ENCODE results near the gene RAB8B.

The RAB8B gene

DNA sequence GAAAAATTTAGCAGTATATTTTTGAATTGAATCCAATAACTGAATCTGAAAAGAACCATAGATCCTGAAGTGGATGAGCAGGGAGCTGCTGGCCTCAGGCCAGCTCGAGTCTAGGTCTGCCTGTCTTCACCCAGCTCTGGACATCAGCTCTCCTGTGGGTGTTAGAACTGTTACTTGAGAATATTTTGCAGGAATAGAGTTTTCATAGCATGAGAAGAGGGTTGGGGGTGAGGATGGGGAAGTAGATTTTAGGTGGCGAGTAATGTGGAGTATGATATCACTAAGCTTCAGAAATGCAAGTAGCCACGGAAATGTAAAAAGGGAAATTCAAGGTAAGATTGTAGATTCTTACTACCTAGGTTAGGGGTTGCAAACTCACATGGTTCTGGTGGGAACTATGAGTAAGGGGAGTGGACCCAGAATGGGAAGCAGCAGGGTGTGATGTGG is 6.2 kb downstream of the RAB8B start:
- Histone ChIP-seq H3K27me3 (ENCODE audit: insufficient read depth, low read length) (no peaks in the 10 kb centered on the region), H3K9me3 (ENCODE audit: insufficient read depth, low read depth, low read length) (no peaks in the 10 kb centered on the region), H3K27ac (ENCODE audit: low read depth, low read length) (no peak overlapping the region), H3K4me3 (ENCODE audit: low read depth, low read length) (no peak overlapping the region), H4K8ac (ENCODE audit: low read depth, low read length) (no peak overlapping the region), H2BK12ac (ENCODE audit: low read length) (no peak overlapping the region), H3K79me1 (ENCODE audit: low read length) (no peaks in the 10 kb centered on the region), H2BK120ac (ENCODE audit: insufficient read depth, low read length, poor library complexity) (no peak overlapping the region), H3K79me2 (ENCODE audit: control insufficient read depth, insufficient read depth, low read length, poor library complexity) (no peaks in the 10 kb centered on the region), H3K4ac (ENCODE audit: low read depth, low read length) (no peak overlapping the region), H3K9ac (ENCODE audit: low read length) (no peak overlapping the region), H3K4me2 (ENCODE audit: low read length) (no peak overlapping the region), H3K23ac (ENCODE audit: low read length) (no peak overlapping the region), H4K12ac (ENCODE audit: low read depth, low read length) (no peak overlapping the region), H3K4me1 (ENCODE audit: control insufficient read depth in 1 of 2, insufficient read depth in 2 of 2, low read length in 2 of 2) (peaks cover 0 to 2% of the 10 kb centered on the region in 2 experiments), H2AFZ (ENCODE audit: insufficient read depth, low read length, poor library complexity) (no peak overlapping the region), H3K36me3 (ENCODE audit: control insufficient read depth in 1 of 2, insufficient read depth in 2 of 2, low read length in 2 of 2) (no peaks in the 10 kb centered on the region), H3K14ac (ENCODE audit: low read length) (no peak overlapping the region), H2BK5ac (ENCODE audit: low read depth, low read length, poor library complexity) (no peak overlapping the region), H4K91ac (ENCODE audit: low read depth, low read length) (no peak overlapping the region), H3K18ac (ENCODE audit: low read length) (no peak overlapping the region), H2AK5ac (ENCODE audit: low read length) (no peak overlapping the region)
- 100% methylated on average over 1 of the region's 3 CpGs for WGBS (ENCODE audit: extremely low coverage, insufficient coverage, insufficient read length)
- DNase-seq, result no peak

DNA sequence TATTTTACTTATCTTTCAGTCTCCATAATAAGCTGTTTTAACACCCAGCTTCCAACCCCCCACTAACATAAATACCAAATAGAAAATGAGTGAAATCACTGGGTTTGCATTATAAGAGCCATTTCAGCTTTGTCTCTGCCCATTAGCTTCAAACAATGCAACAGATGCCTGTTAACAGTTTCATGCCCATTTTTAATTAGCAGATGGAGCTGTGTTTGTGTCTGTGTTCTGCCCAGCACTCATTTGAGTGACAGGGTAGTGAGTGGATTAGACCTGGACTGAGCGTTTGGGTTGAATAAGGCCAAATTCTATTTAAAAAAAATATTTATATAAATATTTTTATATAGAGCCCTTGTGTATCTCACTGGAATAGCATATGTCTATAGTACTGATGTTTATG is 7.4 kb downstream of the RAB8B start:
- Histone ChIP-seq H3K79me2 (ENCODE audit: control insufficient read depth, insufficient read depth, low read length, poor library complexity) (no peaks in the 10 kb centered on the region), H3K4me1 (ENCODE audit: control insufficient read depth in 1 of 2, insufficient read depth in 2 of 2, low read length in 2 of 2) (peaks cover 0 to 2% of the 10 kb centered on the region in 2 experiments), H3K36me3 (ENCODE audit: control insufficient read depth in 1 of 2, insufficient read depth in 2 of 2, low read length in 2 of 2) (no peaks in the 10 kb centered on the region), H2BK120ac (ENCODE audit: insufficient read depth, low read length, poor library complexity) (no peak overlapping the region), H3K4me2 (ENCODE audit: low read length) (no peak overlapping the region), H2BK5ac (ENCODE audit: low read depth, low read length, poor library complexity) (no peak overlapping the region), H3K9ac (ENCODE audit: low read length) (no peak overlapping the region), H3K4ac (ENCODE audit: low read depth, low read length) (no peak overlapping the region), H3K27ac (ENCODE audit: low read depth, low read length) (no peak overlapping the region), H2AFZ (ENCODE audit: insufficient read depth, low read length, poor library complexity) (no peak overlapping the region), H3K23ac (ENCODE audit: low read length) (no peak overlapping the region), H3K14ac (ENCODE audit: low read length) (no peak overlapping the region), H2BK12ac (ENCODE audit: low read length) (no peak overlapping the region), H3K4me3 (ENCODE audit: low read depth, low read length) (no peak overlapping the region), H4K8ac (ENCODE audit: low read depth, low read length) (no peak overlapping the region), H3K79me1 (ENCODE audit: low read length) (no peaks in the 10 kb centered on the region), H3K9me3 (ENCODE audit: insufficient read depth, low read depth, low read length) (no peaks in the 10 kb centered on the region), H3K27me3 (ENCODE audit: insufficient read depth, low read length) (no peaks in the 10 kb centered on the region), H4K91ac (ENCODE audit: low read depth, low read length) (no peak overlapping the region), H3K18ac (ENCODE audit: low read length) (no peak overlapping the region), H4K12ac (ENCODE audit: low read depth, low read length) (no peak overlapping the region), H2AK5ac (ENCODE audit: low read length) (no peak overlapping the region)
- no CpG with 5 or more reads among the region's 1 CpG for WGBS (ENCODE audit: extremely low coverage, insufficient coverage, insufficient read length)
- DNase-seq, result no peak

DNA sequence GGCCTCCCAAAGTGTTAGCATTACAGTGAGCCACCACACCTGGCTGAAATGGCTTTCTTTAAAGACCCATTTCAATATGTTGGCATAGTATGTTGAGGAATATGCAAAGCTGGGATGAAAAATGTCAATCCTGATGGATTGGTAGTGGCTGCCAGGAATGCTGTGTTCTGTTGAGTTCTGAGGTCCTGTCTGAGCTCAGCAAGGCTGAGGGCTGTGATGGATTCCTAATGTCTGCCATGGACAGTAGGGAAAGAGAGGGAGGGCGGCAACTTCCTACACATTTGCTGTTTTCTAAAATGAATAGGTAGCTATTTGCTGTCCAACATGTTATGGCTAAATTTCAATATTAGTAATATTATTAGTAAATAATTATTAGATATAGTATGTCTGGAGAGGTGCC is 8.2 kb downstream of the RAB8B start:
- no peak overlapping the region for H2BK12ac ChIP-seq (ENCODE audit: low read length)
- no peak overlapping the region for H3K23ac ChIP-seq (ENCODE audit: low read length)
- no peak overlapping the region for H2AK5ac ChIP-seq (ENCODE audit: low read length)
- H4K91ac ChIP-seq (ENCODE audit: low read depth, low read length), result no peak overlapping the region
- no peak overlapping the region for H4K8ac ChIP-seq (ENCODE audit: low read depth, low read length)
- no peaks in the 10 kb centered on the region for H3K9me3 ChIP-seq (ENCODE audit: insufficient read depth, low read depth, low read length)
- H2BK120ac ChIP-seq (ENCODE audit: insufficient read depth, low read length, poor library complexity), result no peak overlapping the region
- no peak for DNase-seq
- H3K9ac ChIP-seq (ENCODE audit: low read length), result no peak overlapping the region
- H3K14ac ChIP-seq (ENCODE audit: low read length), result no peak overlapping the region
- no peak overlapping the region for H3K4me2 ChIP-seq (ENCODE audit: low read length)
- H2BK5ac ChIP-seq (ENCODE audit: low read depth, low read length, poor library complexity), result no peak overlapping the region
- H3K4ac ChIP-seq (ENCODE audit: low read depth, low read length), result no peak overlapping the region
- no peak overlapping the region for H3K18ac ChIP-seq (ENCODE audit: low read length)
- no peaks in the 10 kb centered on the region for H3K36me3 ChIP-seq (ENCODE audit: control insufficient read depth in 1 of 2, insufficient read depth in 2 of 2, low read length in 2 of 2)
- no peaks in the 10 kb centered on the region for H3K79me2 ChIP-seq (ENCODE audit: control insufficient read depth, insufficient read depth, low read length, poor library complexity)
- H3K27ac ChIP-seq (ENCODE audit: low read depth, low read length), result no peak overlapping the region
- no peaks in the 10 kb centered on the region for H3K4me1 ChIP-seq (ENCODE audit: control insufficient read depth in 1 of 2, insufficient read depth in 2 of 2, low read length in 2 of 2)
- H3K4me3 ChIP-seq (ENCODE audit: low read depth, low read length), result no peak overlapping the region
- no peak overlapping the region for H4K12ac ChIP-seq (ENCODE audit: low read depth, low read length)
- no peaks in the 10 kb centered on the region for H3K27me3 ChIP-seq (ENCODE audit: insufficient read depth, low read length)
- H2AFZ ChIP-seq (ENCODE audit: insufficient read depth, low read length, poor library complexity), result no peak overlapping the region
- H3K79me1 ChIP-seq (ENCODE audit: low read length), result no peaks in the 10 kb centered on the region
- WGBS (ENCODE audit: extremely low coverage, insufficient coverage, insufficient read length), result no CpG with 5 or more reads among the region's 1 CpG

DNA sequence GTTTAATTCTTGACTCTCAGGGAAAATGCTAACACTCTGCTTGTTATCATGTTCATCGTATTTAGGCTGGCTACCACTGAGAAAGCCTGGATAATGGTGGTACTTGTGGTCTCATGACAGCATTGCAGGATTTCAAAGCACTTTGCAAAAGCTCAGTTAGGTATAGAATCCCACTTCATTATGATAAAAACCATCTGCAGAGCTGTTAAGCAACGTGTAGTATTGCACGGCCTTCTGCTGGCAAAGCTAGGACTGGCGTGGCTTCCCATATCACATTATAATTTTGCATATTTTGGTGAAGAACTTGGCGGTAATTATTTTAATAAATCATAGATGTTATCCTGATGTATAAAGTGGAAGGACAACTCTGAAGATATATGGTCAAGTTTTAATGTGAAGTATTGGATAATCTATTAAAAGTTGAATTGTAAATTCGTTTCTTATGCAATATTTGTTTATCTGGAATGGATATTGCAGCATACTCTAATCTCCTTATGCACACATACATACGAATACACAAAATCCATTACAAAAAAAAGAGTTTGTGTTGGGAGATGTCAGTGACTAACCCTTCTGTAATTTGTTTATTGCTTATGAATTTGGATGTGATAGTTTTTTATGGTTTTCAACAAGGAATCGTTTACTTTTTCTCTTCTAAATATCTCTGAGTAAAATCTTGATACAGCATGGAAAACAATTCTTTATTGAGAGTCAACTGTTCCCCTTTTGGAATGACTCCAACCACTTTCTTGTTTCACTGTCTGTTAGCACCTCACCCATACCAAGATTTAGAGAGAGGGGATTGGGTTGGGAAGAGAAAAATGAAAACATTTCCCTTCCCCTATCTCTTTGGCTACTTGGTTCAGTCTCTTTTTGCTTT is 9.2 kb downstream of the RAB8B start:
- WGBS (ENCODE audit: extremely low coverage, insufficient coverage, insufficient read length), result 100% methylated on average over 1 of the region's 8 CpGs
- H2BK12ac ChIP-seq (ENCODE audit: low read length), result no peak overlapping the region
- no peak overlapping the region for H2BK120ac ChIP-seq (ENCODE audit: insufficient read depth, low read length, poor library complexity)
- H3K4me3 ChIP-seq (ENCODE audit: low read depth, low read length), result no peak overlapping the region
- H3K27ac ChIP-seq (ENCODE audit: low read depth, low read length), result no peak overlapping the region
- no peak overlapping the region for H3K14ac ChIP-seq (ENCODE audit: low read length)
- no peaks in the 10 kb centered on the region for H3K79me2 ChIP-seq (ENCODE audit: control insufficient read depth, insufficient read depth, low read length, poor library complexity)
- no peak overlapping the region for H4K12ac ChIP-seq (ENCODE audit: low read depth, low read length)
- H3K23ac ChIP-seq (ENCODE audit: low read length), result no peak overlapping the region
- no peaks in the 10 kb centered on the region for H3K27me3 ChIP-seq (ENCODE audit: insufficient read depth, low read length)
- H3K36me3 ChIP-seq (ENCODE audit: control insufficient read depth in 1 of 2, insufficient read depth in 2 of 2, low read length in 2 of 2), result no peaks in the 10 kb centered on the region
- no peaks in the 10 kb centered on the region for H3K4me1 ChIP-seq (ENCODE audit: control insufficient read depth in 1 of 2, insufficient read depth in 2 of 2, low read length in 2 of 2)
- no peak for DNase-seq
- H2AFZ ChIP-seq (ENCODE audit: insufficient read depth, low read length, poor library complexity), result no peak overlapping the region
- H2AK5ac ChIP-seq (ENCODE audit: low read length), result no peak overlapping the region
- no peak overlapping the region for H3K4me2 ChIP-seq (ENCODE audit: low read length)
- no peak overlapping the region for H2BK5ac ChIP-seq (ENCODE audit: low read depth, low read length, poor library complexity)
- no peak overlapping the region for H3K18ac ChIP-seq (ENCODE audit: low read length)
- no peak overlapping the region for H4K8ac ChIP-seq (ENCODE audit: low read depth, low read length)
- H4K91ac ChIP-seq (ENCODE audit: low read depth, low read length), result no peak overlapping the region
- no peaks in the 10 kb centered on the region for H3K9me3 ChIP-seq (ENCODE audit: insufficient read depth, low read depth, low read length)
- no peaks in the 10 kb centered on the region for H3K79me1 ChIP-seq (ENCODE audit: low read length)
- peak overlapping the region; percentile 49 for H3K9ac ChIP-seq (ENCODE audit: low read length)
- H3K4ac ChIP-seq (ENCODE audit: low read depth, low read length), result no peak overlapping the region

All from trophoblast cell (in vitro differentiated cells and primary cell).